GM18870 (cell line): ENCODE results near the gene IRF5.

Source experiments
- ATAC-seq: cut with Tn5 transposase; IDR thresholded peaks from one replicate; pipeline ENCODE4 v1.9.1; 2021; ENCODE audit warnings: moderate library complexity; ENCODE audit not compliant: unreplicated experiment

The IRF5 gene

DNA sequence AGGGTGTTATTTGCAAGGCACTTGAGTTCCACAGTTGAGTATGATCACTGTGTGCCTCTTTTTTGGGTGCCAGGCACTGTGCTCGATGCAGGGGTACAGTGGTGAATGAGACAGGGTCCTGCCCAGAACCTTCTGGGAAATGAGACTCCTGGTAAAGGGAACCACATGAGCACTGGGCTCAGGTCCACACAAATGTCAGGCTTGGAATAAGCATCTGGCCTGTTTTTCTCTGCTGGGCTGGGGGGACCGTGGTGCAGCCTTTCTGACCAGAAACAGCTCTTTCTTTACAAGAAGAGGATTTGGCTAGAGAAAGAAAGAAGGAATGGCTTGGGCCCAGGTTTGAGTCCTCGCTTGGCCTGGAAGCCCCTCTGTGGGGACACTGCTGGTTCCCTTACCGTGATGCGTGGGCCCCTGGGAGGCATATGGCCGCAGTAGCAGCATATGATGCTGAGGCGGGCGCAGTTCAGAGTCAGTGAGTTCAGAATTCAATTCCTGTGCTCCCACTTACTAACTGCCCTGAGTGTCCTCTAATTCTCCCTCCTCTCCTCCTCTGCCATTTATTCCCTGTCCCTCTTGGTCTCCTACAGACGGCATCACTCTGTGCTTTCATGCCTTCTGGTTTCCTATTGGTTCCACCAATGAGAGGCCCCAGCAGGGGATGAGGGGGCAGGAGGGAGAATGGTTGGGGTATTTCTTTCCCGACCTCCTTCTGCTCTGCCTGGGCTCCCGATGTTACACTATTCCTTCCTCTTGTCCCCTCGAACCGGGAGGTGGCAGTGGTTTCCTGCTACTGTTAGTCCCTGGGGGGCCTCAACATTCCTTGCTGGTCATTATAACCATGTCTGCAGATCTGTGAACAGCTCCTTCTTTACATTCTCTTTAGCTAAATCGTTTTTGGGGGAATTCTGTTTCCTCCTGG lies 17.6 kb upstream of the IRF5 start:
- no peak for ATAC-seq

DNA sequence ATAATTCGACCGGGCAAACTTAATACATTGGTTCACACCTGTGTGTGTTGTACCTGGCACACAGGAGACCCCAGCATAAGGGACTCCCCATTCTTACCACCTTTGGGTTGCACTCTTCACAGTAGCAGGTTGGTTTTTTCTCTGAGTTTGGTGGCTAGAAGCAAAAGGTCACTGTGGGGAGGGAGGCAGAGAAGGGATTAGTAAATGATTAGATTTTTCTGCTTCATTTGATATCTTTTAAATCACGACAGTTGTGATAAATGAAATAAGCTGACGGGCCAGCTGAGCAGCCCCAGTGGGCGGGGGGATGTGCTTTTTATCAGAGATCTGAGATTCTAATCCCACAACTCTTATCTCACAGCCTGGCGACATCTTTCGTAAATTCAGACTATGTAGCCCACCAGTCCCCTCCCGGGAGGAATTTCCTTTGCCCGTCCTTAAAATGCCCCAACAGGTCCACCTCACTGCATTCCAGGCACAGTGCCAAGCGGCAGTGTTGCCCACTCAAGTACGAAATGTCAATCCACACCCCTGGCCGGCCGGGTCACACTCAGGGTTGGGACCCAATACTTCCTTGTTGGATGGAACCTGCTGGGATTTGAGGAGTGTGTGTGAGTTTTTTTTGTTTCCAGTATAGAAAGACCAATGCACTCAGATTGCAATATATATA lies 16.7 kb upstream of the IRF5 start:
- ATAC-seq: no peak

DNA sequence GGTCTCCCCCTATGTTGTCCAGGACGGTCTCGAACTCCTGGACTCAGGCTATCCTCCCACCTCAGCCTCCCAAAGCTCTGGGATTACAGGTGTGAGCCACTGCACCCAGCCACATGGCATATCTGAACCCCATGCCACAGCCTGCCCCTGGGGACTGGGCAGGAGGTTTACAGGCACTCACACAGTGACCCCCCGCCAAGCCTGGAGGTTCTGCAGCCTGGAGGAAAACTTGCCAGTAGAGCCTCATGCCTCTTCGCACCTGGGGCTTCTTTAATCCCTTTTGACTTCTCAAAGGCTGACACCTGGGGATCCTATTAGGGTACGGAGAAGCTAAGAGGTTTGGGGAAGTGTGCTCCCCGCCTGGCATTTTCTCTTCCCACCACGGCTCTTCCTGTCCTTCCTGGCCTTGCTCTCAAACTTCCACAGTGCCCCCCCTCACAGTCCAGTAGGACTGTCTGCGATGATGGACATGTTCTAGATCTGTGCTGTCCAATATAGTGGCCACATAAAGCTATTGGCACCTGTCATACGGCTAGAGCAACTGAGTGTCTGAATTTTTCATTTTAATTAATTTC lies 15.8 kb upstream of the IRF5 start:
- ATAC-seq: no peak

DNA sequence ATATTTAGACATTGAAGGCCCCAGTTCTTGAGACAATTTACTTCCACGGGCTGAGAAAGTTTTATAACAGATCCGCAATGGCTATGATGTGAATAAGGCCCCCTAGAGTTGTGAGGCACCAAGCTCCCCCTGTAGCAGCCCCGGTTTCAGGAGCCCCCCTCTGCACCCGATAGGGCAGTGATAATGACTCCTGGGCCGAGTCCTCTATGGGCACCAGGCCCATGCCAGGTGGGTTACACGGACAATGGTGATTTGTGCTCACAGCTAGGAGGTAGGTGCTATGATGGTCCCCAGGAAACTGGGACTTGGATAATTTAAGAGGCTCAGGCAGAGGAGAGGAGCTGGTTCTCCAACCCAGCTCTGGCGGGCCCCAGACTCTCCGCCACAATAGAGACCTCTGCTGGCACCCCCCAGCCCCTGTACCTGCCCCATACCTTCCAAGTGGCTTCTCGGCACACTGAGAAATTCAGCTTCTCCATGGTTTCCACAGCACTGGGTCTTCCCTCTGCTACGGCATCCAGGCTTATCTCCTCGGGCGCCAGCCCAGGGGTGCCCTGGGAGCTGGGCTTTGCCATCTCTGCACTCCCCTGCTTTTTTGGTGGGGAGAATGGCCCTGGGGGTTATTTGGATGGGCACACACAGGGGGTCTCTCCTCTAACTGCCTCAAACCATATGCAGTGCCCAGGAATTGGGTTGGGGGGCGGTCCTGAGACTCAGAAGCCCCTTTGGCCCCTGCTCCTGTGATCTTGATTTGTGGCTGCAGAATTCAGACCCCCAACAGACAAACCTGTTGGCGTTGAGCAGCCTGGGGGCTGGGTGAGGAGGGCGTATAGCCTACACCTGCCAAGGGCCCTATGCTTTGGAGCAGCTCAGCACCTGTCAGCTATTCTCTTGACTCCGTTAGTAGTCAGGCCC lies 15.0 kb upstream of the IRF5 start:
- no peak for ATAC-seq

DNA sequence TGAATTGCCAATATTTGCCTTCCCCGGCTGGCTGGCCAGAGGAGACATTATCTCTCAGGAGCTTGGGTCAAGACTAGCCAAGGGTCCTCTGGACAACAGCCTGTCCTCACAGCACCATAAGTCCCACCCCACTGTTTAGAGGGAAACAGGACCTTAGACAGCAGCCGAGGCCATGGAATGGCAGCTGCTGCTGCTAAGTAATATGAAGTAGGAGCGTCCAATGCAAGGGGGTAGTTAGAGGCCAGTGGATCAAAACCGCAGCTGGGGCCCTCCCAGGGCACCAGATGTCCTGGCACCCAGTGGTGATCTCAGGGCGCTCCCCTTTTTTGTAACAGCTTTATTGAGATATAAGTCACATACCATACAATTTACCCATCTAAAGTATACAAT lies 14.3 kb upstream of the IRF5 start:
- no peak for ATAC-seq

DNA sequence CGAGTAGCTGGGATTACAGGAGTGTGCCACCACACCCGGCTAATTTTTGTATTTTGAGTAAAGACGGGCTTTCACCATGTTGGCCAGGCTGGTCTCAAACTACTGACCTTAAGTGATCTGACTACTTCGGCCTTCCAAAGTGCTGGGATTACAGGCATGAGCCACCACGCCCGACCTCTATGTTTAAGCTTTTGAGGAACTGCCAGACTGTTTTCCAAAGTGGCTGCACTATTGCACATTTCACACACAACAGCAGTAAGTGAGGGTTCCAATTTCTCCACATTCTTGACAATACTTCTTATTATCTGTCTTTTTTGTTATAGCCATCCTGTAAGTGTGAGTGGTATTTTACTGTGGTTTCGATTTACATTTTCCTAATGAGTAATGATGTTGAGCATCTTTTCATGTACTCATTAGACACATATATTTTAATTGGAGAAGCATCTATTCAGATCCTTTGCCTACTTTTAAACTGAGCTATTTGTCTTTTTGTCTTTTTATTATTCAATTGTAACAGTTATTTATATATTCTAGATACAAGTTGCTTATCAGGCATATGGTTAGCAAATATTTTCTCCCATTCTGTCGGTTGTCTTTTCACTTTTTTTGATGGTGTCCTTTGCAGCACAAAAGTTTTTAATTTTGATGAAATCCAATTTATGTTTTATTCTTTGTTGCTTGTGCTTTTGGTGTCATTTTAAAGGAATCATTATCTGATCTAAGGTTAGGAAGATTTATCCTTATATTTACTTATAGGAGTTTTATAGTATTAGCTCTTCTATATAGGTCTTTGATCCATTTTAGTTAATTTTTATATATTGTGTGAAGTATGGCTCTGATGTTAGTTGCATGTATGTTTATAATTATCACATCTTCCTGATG lies 12.8 kb upstream of the IRF5 start:
- no peak for ATAC-seq

DNA sequence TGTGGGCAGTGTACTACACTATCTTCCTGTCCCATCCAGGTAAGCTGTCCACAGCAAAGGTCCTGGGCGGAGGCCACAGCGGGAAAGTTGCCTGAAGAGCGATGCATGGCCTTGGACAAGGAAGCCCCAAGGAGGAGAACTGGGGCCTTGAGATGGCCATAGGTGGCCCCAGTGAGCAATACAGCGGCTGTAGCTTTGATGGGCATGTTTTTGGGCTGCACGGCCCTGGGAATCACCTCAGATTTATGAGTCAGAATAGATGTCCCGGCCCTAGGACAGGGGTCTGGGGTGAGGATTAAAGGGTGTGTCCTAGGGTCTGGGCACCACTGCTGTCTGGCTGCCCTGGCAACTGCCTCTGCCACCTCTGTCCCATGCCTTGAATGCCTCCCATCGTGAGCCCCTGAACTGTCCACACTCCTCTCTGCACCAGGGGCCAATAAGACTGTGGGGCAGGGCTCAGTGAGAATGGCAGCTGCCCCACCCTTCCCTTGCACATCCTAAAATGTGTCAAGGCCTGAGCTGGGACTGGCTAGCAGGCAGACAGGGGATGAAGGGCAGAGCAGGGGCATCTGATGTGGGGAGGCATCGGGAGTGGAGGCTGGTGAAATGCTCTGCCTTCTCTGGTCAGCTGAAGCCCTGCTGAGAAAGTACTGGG lies 9.4 kb upstream of the IRF5 start:
- ATAC-seq: no peak

DNA sequence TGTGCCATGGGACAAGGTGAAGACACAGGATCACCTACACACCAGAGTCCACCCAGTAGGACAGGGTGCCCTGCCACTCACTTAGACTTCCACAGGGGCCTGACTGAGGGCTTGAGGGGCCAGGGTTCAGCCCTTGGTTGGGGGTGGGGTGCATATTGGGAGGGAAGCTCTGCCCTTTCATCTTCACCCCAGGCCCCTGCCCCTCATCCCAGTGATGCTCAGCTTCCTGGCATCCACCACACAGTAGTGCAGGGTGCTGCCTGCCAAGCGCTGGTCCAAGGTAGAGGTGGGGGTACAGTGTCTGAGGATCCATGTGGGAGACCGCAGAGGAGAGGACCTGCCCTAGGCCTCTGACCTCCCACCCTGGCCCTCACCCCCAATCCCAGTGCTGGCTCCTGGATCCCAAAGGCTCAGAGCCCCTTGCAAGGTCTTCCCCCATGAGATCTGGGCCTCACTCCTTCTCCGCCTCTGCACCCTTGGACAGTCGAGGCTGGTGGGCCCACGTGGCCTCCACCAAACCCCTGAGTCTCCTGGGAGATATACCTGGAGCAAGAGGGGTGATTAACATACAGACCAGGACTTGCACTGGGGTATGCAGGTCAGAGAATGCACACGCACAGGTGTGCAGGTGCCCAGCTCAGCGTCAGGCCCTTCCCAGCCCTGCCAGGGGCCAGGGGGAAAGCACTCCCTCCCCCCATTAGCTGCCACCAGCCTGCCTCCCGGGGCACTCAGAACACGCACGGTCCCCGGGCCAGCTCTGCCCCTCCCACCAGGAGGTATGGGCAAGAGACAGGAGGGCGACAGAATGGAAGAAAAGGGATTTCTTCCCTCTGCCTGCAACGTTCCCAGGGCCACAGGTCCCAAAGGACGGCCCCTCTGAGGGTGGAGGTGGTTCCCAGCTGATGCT lies 8.6 kb upstream of the IRF5 start:
- no peak for ATAC-seq

DNA sequence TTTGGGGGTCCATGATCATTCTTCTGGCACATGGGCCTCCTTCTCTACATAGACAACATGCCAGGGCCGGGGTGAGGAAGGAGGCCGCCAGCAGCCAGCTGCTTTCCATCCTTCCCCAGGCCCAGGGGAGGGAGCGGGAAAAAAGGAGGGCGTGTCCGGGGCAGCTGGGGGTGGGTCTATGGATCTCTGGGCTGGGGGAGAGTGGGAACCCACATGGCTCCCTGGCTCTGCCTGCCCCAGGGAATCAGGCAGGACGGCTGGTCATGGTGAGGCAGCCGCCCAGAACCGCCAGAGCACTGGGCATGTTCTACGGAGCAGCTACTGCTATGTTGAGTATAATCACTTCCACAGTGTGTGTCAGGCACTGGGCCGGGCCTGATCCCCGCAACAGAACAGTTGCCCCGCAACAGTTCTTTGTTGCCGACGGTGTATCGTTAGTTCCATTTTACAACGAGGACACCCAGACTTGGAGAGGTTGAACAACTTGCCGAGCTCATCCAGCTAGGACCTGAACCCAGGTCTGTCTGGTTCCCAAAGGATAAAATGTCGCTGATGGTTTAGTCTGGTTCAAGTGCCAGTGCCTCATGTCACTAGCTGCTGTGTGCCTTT lies 6.4 kb upstream of the IRF5 start:
- no peak for ATAC-seq

DNA sequence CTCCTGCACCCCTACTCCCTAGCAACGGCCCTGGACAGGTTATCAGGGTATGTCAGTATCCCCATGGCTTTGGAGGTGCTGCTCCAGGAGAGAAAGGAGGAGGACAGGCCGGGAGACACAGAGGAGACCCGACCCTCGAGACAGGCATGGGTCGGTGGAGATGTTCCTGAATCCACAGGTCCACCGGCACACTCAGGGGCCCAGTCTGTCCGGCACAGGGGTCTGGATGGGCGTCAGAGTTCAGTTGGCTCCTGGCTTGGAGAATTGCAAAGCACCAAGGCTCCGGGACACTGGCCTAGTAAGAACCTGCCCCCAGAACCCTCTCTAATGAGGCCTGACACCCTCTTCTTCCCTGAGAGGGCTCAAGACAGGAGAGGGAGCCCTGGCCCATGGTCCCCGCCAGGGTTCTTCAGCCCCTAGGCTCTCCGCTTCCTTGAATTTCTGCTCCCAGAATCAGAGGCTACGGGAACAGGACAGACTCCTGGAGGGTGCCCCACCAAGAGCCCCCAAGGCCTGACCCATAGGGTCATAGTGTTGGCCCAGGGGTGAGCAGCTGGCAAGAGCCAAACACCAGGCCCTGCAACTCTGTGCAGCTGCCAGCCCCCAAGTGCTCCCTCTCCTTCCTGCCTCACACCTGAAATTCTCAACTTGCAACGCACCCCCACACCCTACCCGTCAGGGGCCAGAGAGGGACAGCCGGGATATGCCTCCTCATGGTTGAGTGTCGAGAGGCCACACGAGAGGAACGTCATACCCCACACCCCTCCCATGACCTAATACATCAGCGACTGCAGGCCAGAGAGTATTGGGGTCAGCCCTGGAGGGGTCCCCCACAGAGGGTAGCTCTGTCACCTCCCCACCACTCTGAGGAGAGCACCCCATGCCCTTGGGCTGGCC lies 5.5 kb upstream of the IRF5 start:
- ATAC-seq: no peak

DNA sequence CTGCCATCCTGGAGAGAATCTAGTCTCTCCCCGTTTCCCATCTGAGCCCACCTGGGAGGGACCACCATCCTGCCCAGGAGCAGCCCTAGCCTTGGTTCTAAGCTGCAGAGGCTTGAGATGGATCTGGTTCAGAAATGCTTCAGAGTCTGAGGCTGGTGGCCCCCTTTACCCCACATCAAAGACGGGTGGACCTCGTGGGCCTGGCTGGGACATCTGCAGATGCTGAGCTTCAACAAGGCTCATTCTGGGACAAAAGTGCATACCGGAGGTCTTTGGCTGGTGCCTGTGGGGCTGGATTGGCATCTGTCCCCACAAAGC lies 4.9 kb upstream of the IRF5 start:
- ATAC-seq: no peak

DNA sequence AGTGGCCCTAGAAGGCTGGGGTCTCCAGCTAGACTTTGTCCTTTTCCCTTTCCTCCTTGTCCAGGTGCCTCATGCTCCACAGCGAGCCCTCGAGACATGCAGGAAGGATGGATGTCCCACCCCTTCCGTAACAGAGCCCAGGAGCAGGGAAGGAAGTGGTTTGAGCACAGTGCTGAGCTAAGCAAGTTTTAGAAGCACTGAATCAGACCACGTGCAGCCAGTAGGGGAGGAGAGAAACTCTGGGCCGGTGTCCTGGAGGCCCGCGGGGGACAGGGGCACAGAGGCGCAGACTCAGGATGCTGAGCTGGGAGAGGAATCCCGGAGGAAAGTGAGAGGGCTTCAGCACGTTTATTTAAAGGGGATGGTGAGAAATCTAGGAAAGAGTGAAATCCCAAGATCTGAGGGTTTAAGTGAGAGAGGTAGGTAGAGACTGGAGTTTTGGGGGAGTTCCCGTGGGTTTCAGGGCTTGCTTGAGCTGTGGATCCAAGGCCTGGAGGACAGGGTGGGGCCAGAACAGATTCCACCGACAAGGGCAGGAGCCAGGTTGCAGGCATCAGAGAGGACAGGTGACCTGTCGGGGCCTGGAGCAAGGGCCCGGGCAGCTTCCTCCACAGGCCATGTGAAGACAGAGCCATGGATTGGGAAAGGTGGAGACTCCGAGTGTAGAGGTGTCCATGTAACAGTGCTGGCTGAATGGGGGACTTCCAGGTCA lies 4.4 kb upstream of the IRF5 start:
- no peak for ATAC-seq

DNA sequence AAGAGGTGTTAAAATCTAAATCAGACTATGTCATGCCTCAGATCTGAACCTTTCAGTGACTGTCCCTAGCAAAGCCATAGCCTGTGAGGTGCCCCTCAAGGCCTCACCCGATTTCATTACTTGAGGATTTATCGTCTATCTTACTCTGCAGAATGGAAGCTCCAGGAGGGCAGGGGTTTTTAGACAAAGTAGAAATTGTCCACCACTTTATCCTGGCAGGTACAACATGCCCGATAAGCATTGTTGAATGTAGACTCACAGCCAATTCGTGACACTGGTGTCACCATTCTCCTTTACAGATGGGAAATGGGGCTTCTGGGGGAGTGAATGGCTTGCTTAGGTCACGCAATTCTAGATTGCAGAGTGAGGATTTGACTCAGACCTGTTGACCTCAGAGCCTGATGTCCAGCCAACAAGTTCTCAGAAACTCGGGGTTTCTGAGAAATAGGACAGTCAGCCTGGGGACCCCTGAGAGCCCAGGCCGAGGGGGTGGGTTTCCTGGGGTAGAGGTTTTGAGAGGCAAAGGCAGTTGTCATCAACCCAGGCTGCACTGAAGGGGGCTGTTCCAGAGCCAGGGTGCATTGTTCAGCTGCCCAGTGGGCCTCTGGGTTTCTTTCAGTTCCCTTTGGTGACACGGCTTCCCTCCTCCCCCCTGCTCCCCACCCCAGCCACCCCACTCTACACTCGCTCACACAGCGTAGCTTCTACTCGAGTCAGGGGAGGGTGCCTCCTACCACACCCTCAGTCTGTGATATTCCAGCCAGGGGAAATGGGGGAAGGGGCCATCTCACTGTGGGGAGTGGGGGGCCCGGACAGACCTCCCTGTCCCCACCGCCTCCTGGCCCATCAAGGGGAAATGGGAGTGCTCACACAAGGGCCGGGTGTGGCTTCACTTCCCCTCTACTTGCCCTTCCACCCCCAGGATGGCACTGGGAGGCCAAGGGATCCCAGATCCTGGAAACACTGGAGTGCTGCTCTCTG lies 3.1 kb upstream of the IRF5 start:
- ATAC-seq: peak; percentile 25

DNA sequence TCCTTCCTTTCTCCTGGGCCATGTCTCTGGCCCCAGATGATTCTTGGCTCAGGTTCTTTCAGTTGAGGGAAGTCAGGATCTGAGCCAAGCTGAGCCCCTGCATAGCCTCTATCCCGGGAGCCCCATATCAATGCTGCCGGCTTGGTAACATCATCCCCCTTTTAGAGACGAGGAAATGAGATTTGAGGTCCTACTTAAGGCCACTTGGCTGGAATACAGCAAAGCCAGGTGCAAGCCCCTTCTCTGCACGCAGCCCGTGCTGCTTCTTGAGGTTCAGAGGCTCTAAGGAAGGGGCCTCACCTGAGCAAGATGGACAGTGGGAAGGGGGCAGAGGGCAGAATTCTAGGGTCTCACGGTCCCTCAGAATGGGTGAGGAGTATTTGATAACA lies 2.4 kb upstream of the IRF5 start:
- no peak for ATAC-seq

DNA sequence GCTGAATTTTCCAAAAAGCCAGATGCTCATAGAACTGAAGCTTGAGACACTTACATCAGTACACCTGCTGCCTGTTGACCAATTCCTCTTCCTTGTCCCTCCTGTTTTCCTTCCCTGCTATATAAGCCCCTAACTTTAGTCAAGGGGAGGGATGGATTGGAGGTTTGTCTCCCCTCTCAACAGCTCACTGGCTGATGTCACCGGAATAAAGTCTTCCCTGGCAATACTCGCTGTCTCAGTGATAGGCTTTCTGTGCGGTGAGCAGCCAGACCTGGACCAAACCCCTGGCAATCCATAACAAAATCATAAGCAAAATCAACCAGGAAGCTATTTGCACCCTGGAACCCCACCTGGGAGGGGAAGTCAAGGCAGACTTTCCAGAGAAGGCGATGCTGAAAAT lies 929 bp upstream of the IRF5 start:
- no peak for ATAC-seq

DNA sequence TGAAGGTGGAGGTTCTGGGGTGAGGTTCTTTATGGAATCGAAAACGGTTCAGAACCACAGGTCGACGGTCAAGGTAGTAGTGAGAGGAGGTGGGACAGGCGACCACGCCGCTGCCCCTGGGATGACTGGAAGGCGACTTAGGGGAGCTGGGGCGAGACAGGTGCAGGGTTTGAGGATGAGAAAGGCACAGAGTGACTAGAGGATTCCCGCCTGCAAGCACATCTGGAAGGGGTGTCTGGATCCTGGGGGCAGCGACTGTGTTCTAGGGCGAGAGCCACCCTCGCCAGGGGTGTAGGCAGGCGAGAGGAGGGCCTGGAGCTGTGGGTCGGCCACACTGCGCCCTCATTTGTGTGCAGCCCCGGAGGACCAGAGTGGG lies 468 bp upstream of the IRF5 start:
- no peak for ATAC-seq
